PC-9 (cell line): ENCODE measurements around the gene DRG2. TPM values are rescaled to one million over a fixed set of nuclear protein-coding genes. Genes with fewer than 3 reads are reported as not detected.

Source experiments
- BruUV-seq: library from RNA; stranded (reverse); fragments of 400-500 nt; replicated peaks from 2 replicates; lab custom pipeline; 2021; lab: Mats Ljungman, UMichigan
- CTCF ChIA-PET: fragments of 300-600 bp; sonication (Branson Sonifier 250); formaldehyde crosslinking; loops from one replicate; lab custom pipeline; 2022; ENCODE audit warnings: antibody characterized with exemption; lab: Charles Lee
- POLR2A ChIA-PET: fragments of 300-600 bp; sonication (Branson Sonifier 250); formaldehyde crosslinking; loops from one replicate; lab custom pipeline; 2022; ENCODE audit warnings: antibody characterized with exemption; ENCODE audit not compliant: unreplicated experiment; lab: Charles Lee
- DNase-seq, 2 experiments: peaks; one replicate each; pipeline versions ENCODE4 v3.0.0 to v3.0.0-alpha.2; 2015 to 2022; ENCODE audit warnings: mixed read lengths in 1 of 2
- H2AFZ ChIP-seq: fragments of 200-600 bp; sonication (generic); 2 replicates; pipeline ENCODE4 v1.8.1; 2017; ENCODE audit warnings: antibody characterized with exemption
- H3F3A ChIP-seq: fragments of 200-600 bp; sonication (generic); 2 replicates; pipeline ENCODE4 v1.8.1; 2017; ENCODE audit warnings: antibody characterized with exemption, mild to moderate bottlenecking, low read depth; ENCODE audit not compliant: insufficient read depth
- H3K27ac ChIP-seq: fragments of 200-600 bp; sonication (generic); 2 replicates; pipeline ENCODE4 v1.6.1; 2016; ENCODE audit warnings: mixed run types
- H3K27me3 ChIP-seq: fragments of 200-600 bp; sonication (generic); 2 replicates; pipeline ENCODE4 v1.6.1; 2016; ENCODE audit warnings: low read depth, mixed run types; ENCODE audit not compliant: insufficient read depth
- H3K36me3 ChIP-seq: fragments of 200-600 bp; sonication (generic); 2 replicates; pipeline ENCODE4 v1.6.1; 2016; ENCODE audit warnings: low read depth, mixed run types
- H3K4me1 ChIP-seq: fragments of 200-600 bp; sonication (generic); replicated peaks from 2 replicates; pipeline ENCODE4 v1.6.1; 2016; ENCODE audit warnings: mixed run types; ENCODE audit not compliant: insufficient read depth
- H3K4me2 ChIP-seq: fragments of 200-600 bp; sonication (generic); 2 replicates; pipeline ENCODE4 v1.6.1; 2017; ENCODE audit warnings: mixed run types
- H3K4me3 ChIP-seq: fragments of 200-600 bp; sonication (generic); 2 replicates; pipeline ENCODE4 v1.6.1; 2016; ENCODE audit warnings: mixed run types
- H3K79me2 ChIP-seq: fragments of 200-600 bp; sonication (generic); 2 replicates; pipeline ENCODE4 v1.6.1; 2017; ENCODE audit warnings: low read depth, mixed run types
- H3K9me2 ChIP-seq: fragments of 200-600 bp; sonication (generic); 2 replicates; pipeline ENCODE4 v1.8.1; 2017; ENCODE audit warnings: mild to moderate bottlenecking; ENCODE audit not compliant: insufficient read depth
- H3K9me3 ChIP-seq: fragments of 200-600 bp; sonication (generic); 2 replicates; pipeline ENCODE4 v1.8.1; 2016; ENCODE audit warnings: low read depth; ENCODE audit not compliant: insufficient read depth
- H4K20me1 ChIP-seq: fragments of 200-600 bp; sonication (generic); 2 replicates; pipeline ENCODE4 v1.8.1; 2017; ENCODE audit not compliant: insufficient read depth
- CTCF ChIP-seq: fragments of 200-600 bp; sonication (generic); conservative IDR thresholded peaks from 2 replicates; pipeline ENCODE4 v1.6.1; 2017; ENCODE audit warnings: mixed run types, antibody characterized with exemption, mild to moderate bottlenecking, moderate library complexity
- EZH2 ChIP-seq: fragments of 200-600 bp; sonication (generic); IDR thresholded peaks from 2 replicates; pipeline ENCODE4 v1.8.0; 2017; ENCODE audit warnings: antibody characterized with exemption, low read depth
- intact Hi-C: fragments of 100-400 bp; cut with micrococcal nuclease; formaldehyde crosslinking; loops from one replicate; pipeline ENCODE4 v1.10.0; 2022; ENCODE audit not compliant: unreplicated experiment
- total RNA-seq: library from RNA; stranded (reverse); gene quantifications from 2 replicates; pipeline ENCODE4 v1.2.3, GENCODE V29; 2021

DRG2 gene
- total RNA-seq, 1 experiment from 2014 or later, result 66.9 TPM

GRCh38 chr17:18140648-18141047, 52.9 kb downstream of the DRG2 start:
- no TSS peak for BruUV-seq
- Histone ChIP-seq H3K9me2 (no peaks in the 10 kb centered on the region), H3K27ac (no peak overlapping the region), H3K36me3 (no peaks in the 10 kb centered on the region), H2AFZ (no peak overlapping the region), H3K79me2 (no peaks in the 10 kb centered on the region), H3K27me3 (no peaks in the 10 kb centered on the region), H4K20me1 (no peaks in the 10 kb centered on the region), H3K4me1 (peaks cover 5% of the 10 kb centered on the region; the same call in 1 of the 2 replicates), H3K4me2 (no peak overlapping the region), H3K9me3 (no peaks in the 10 kb centered on the region), H3K4me3 (no peak overlapping the region), H3F3A (0 out of 2 replicates have a peak, but pooled peaks cover 6% of the 10 kb centered on the region)
- intact Hi-C loops, result loop anchor here (1.0 to 2.0 kb wide), 2 partner anchors 42 to 78 kb away; partner anchors contain the start of gene ALKBH5
- CTCF ChIA-PET, result no interaction called here
- no peak for DNase-seq
- TF ChIP-seq CTCF, result no peak
- TF ChIP-seq EZH2, result no peak
- POLR2A ChIA-PET, result interaction anchor here (0.7 kb wide), 1 partner anchor 78 kb away, joined by 3 read pairs; no protein-coding TSS in a partner anchor

GRCh38 chr17:18141210-18141803, 53.6 kb downstream of the DRG2 start:
- ChIA-PET POLR2A (interaction anchor here (0.7 kb wide), 1 partner anchor 78 kb away, joined by 3 read pairs; no protein-coding TSS in a partner anchor), CTCF (no interaction called here)
- Histone ChIP-seq H3K27ac (no peak overlapping the region), H3K79me2 (no peaks in the 10 kb centered on the region), H3F3A (0 out of 2 replicates have a peak, but pooled peaks cover 6% of the 10 kb centered on the region), H3K4me1 (peaks cover 5% of the 10 kb centered on the region; the same call in 1 of the 2 replicates), H3K9me3 (no peaks in the 10 kb centered on the region), H2AFZ (no peak overlapping the region), H3K27me3 (no peaks in the 10 kb centered on the region), H4K20me1 (no peaks in the 10 kb centered on the region), H3K9me2 (no peaks in the 10 kb centered on the region), H3K4me3 (no peak overlapping the region), H3K36me3 (no peaks in the 10 kb centered on the region), H3K4me2 (no peak overlapping the region)
- BruUV-seq, result no TSS peak
- TF ChIP-seq CTCF, result peak; percentile 79
- TF ChIP-seq EZH2, result no peak
- intact Hi-C loops, result loop anchor here (1.0 to 2.0 kb wide), 2 partner anchors 41 to 77 kb away; partner anchors contain the start of gene ALKBH5
- DNase-seq, result peak in 1 of 2 experiments; percentile 30

- Histone ChIP-seq H2AFZ (no peak overlapping the region), H4K20me1 (no peaks in the 10 kb centered on the region), H3K9me2 (no peaks in the 10 kb centered on the region), H3K4me2 (no peak overlapping the region), H3K79me2 (no peaks in the 10 kb centered on the region), H3K4me1 (peaks cover 5% of the 10 kb centered on the region; the same call in 1 of the 2 replicates), H3F3A (0 out of 2 replicates have a peak, but pooled peaks cover 11% of the 10 kb centered on the region), H3K36me3 (no peaks in the 10 kb centered on the region), H3K27me3 (no peaks in the 10 kb centered on the region), H3K4me3 (no peak overlapping the region), H3K9me3 (no peaks in the 10 kb centered on the region), H3K27ac (no peak overlapping the region)
- BruUV-seq, result no TSS peak
- intact Hi-C loops, result no loop called here
- no peak for DNase-seq
- CTCF ChIA-PET, result no interaction called here
- POLR2A ChIA-PET, result no interaction called here
- TF ChIP-seq CTCF, result no peak
- no peak for TF ChIP-seq EZH2
Measured at GRCh38 chr17:18142417-18142816, 54.7 kb downstream of the DRG2 start.
